LNCAP (cell line): ENCODE data around the gene ZNF865.

Experiments
- CTCF ChIP-seq: fragments of 450-650 bp; IDR thresholded peaks from 2 replicates; pipeline ENCODE4 v1.5.1; 2017; ENCODE audit warnings: mild to moderate bottlenecking

ZNF865 gene

GRCh38 chr19:55605637-55606470 is at the start of gene ZNF865:
TSS of gene ZNF865 (plus strand) at chr19:55605647. CDS start at chr19:55613619, 7,972 bp downstream.
- peak; percentile 69 for TF ChIP-seq CTCF

GRCh38 chr19:55559684-55560083 is 45.8 kb upstream of the ZNF865 start:
- TF ChIP-seq CTCF: no peak

- no peak for TF ChIP-seq CTCF
Measured at GRCh38 chr19:55563261-55563690, 42.2 kb upstream of the ZNF865 start.

- TF ChIP-seq CTCF: no peak
Measured at GRCh38 chr19:55566823-55567222, 38.6 kb upstream of the ZNF865 start.

GRCh38 chr19:55567708-55568328 is 37.6 kb upstream of the ZNF865 start:
- TF ChIP-seq CTCF: no peak

- no peak for TF ChIP-seq CTCF
Measured at GRCh38 chr19:55576746-55577145, 28.7 kb upstream of the ZNF865 start.

- TF ChIP-seq CTCF: no peak
Measured at GRCh38 chr19:55578031-55578760, 27.3 kb upstream of the ZNF865 start.
